ENCODE results near the gene ENTPD3.
"Not testable (repeated sequence)": the region's sequence is repeated elsewhere in the genome, so short reads cannot be mapped to it uniquely, and the experiment has no call there.

ENTPD3 gene

GRCh38 chr3:40456279-40456939, 69.4 kb downstream of the ENTPD3 start:
- peak overlapping the region; percentile 96 for H3K4me3 ChIP-seq (replicated peaks; ENCODE audit: low read depth, low read length)
- DNase-seq (ENCODE audit: extremely low read depth, low read depth) = no peak
- TF ChIP-seq CTCF (IDR thresholded peaks at IDR 0.05; ENCODE audit: low read depth, low read length, missing control alignments) = no peak

- no peak for TF ChIP-seq CTCF (IDR thresholded peaks at IDR 0.05; ENCODE audit: low read depth, low read length, missing control alignments)
- DNase-seq (ENCODE audit: extremely low read depth, low read depth) = peak; percentile 86
- peak within 1 kb of the TSS; percentile 96 for H3K4me3 ChIP-seq (replicated peaks; ENCODE audit: low read depth, low read length)
These were observed 70.2 kb downstream of the ENTPD3 start, which contains the start of gene RPL14 for GRCh38 chr3:40456940-40457823. Gene RPL14, plus strand, starts transcription at chr3:40457339. Its CDS starts 133 bp downstream, at chr3:40457472.

- H3K4me3 ChIP-seq (replicated peaks; ENCODE audit: low read depth, low read length) = peak overlapping the region; percentile 96
- DNase-seq (ENCODE audit: extremely low read depth, low read depth) = no peak
These were observed 71.5 kb downstream of the ENTPD3 start for GRCh38 chr3:40458473-40458872.

GRCh38 chr3:40460481-40460880, 73.5 kb downstream of the ENTPD3 start:
- peak overlapping the region; percentile 96; the same call in 1 of the 2 replicates for H3K4me3 ChIP-seq (replicated peaks; ENCODE audit: low read depth, low read length)

More at GRCh38 chr3:40458473-40458872, 71.5 kb downstream of the ENTPD3 start:
- no peak for TF ChIP-seq CTCF (IDR thresholded peaks at IDR 0.05; ENCODE audit: low read depth, low read length, missing control alignments)

GRCh38 chr3:40461161-40461560, 74.2 kb downstream of the ENTPD3 start:
- no peak overlapping the region for H3K4me3 ChIP-seq (replicated peaks; ENCODE audit: low read depth, low read length)
- DNase-seq (ENCODE audit: extremely low read depth, low read depth) = no peak
- TF ChIP-seq CTCF (IDR thresholded peaks at IDR 0.05; ENCODE audit: low read depth, low read length, missing control alignments) = no peak

More at GRCh38 chr3:40460481-40460880, 73.5 kb downstream of the ENTPD3 start:
- not testable (repeated sequence) for DNase-seq (ENCODE audit: extremely low read depth, low read depth)

- not testable (repeated sequence) for H3K4me3 ChIP-seq (replicated peaks; ENCODE audit: low read depth, low read length); DNase-seq (ENCODE audit: extremely low read depth, low read depth)
These were observed 75.9 kb downstream of the ENTPD3 start for GRCh38 chr3:40462838-40463237.

- no peak for TF ChIP-seq CTCF (IDR thresholded peaks at IDR 0.05; ENCODE audit: low read depth, low read length, missing control alignments)
- DNase-seq (ENCODE audit: extremely low read depth, low read depth) = no peak
- no peak overlapping the region for H3K4me3 ChIP-seq (replicated peaks; ENCODE audit: low read depth, low read length)
These were observed 76.6 kb downstream of the ENTPD3 start for GRCh38 chr3:40463579-40463978.
